ENCODE results near the gene CDKAL1. TPM values are rescaled to one million over a fixed set of nuclear protein-coding genes. Genes with fewer than 3 reads are reported as not detected.

CDKAL1 gene
- polyA plus RNA-seq, 2 of the 4 experiments (the other 2 are of a cell fraction), result 4.7 to 8.3 TPM

- no peak overlapping the region for H3K4me2 ChIP-seq
- H3K27ac ChIP-seq, result no peak overlapping the region
- POLR2A ChIA-PET, result interaction anchor here (0.6 kb wide), 1 partner anchor 39 kb away, joined by 4 read pairs; no protein-coding TSS in a partner anchor
- FAIRE-seq, result no peak
- peaks cover 5% of the 10 kb centered on the region; the same call in 1 of the 3 replicates for H3K4me1 ChIP-seq
- no peak for TF ChIP-seq TP53 (CRISPR knock-in tag; IDR thresholded peaks at IDR 0.05)
- no peak for TF ChIP-seq CHD4 (IDR thresholded peaks at IDR 0.05; ENCODE audit: borderline replicate concordance)
- TF ChIP-seq JUNB (IDR thresholded peaks at IDR 0.05), result no peak
- no peak for TF ChIP-seq HOXB5 (CRISPR knock-in tag; IDR thresholded peaks at IDR 0.05)
- TF ChIP-seq ATOH8 (CRISPR knock-in tag; IDR thresholded peaks at IDR 0.05; ENCODE audit: low read depth), result no peak
- TF ChIP-seq FOSL2 (IDR thresholded peaks at IDR 0.05), result no peak
- no peak for TF ChIP-seq FOSL2 (CRISPR knock-in tag; IDR thresholded peaks at IDR 0.05)
- TF ChIP-seq E2F6 (IDR thresholded peaks at IDR 0.05; ENCODE audit: borderline replicate concordance, low read depth), result no peak
- no peak for TF ChIP-seq ZSCAN20 (CRISPR knock-in tag; IDR thresholded peaks at IDR 0.05)
- no peak for TF ChIP-seq EHF (CRISPR knock-in tag; IDR thresholded peaks at IDR 0.05)
- no peak for TF ChIP-seq ELK1 (IDR thresholded peaks at IDR 0.05; ENCODE audit: low read depth, low read length)
- no peak for TF ChIP-seq HDAC2 (IDR thresholded peaks at IDR 0.05)
- no peak for TF ChIP-seq NPAS2 (CRISPR knock-in tag; IDR thresholded peaks at IDR 0.05; ENCODE audit: borderline replicate concordance)
- H3K9me3 ChIP-seq, result no peaks in the 10 kb centered on the region
- no peak for DNase-seq (ENCODE audit: low read depth in 1 of 2, low spot score in 1 of 2)
- WGBS (ENCODE audit: missing lambda C conversion rate), result 82% methylated on average over 4 of the region's 4 CpGs
- CTCF ChIA-PET, result no interaction called here
- no peak for ATAC-seq
- no peak overlapping the region for H3K4me3 ChIP-seq
Measured at GRCh38 chr6:20996099-20996498, 461.8 kb downstream of the CDKAL1 start.

- ChIA-PET POLR2A (interaction anchor here (0.6 kb wide), 1 partner anchor 25 kb away, joined by 3 read pairs; no protein-coding TSS in a partner anchor), CTCF (no interaction called here)
- TF ChIP-seq HES2 (IDR thresholded peaks at IDR 0.05) (no peak), HDAC2 (IDR thresholded peaks at IDR 0.05) (no peak), MAZ (IDR thresholded peaks at IDR 0.05; ENCODE audit: borderline replicate concordance, low read depth, low read length) (no peak), FOXS1 (CRISPR knock-in tag; IDR thresholded peaks at IDR 0.05) (no peak), EHMT2 (IDR thresholded peaks at IDR 0.05; ENCODE audit: low read depth) (no peak), ATOH8 (CRISPR knock-in tag; IDR thresholded peaks at IDR 0.05; ENCODE audit: low read depth) (no peak)
- FAIRE-seq (no peak), ATAC-seq (no peak), DNase-seq (ENCODE audit: low read depth in 1 of 2, low spot score in 1 of 2) (no peak)
- Histone ChIP-seq H3K4me2 (no peak overlapping the region), H3K27ac (no peak overlapping the region; a peak in 1 of 6 replicates), H3K4me1 (peaks cover 2% of the 10 kb centered on the region; the same call in 1 of the 3 replicates), H3K9me3 (no peaks in the 10 kb centered on the region), H3K4me3 (no peak overlapping the region)
- WGBS (ENCODE audit: missing lambda C conversion rate), result 72% methylated on average over 3 of the region's 3 CpGs
Measured at GRCh38 chr6:20997143-20997769, 463.0 kb downstream of the CDKAL1 start.

- no peak overlapping the region for H3K4me3 ChIP-seq
- FAIRE-seq, result no peak
- ChIA-PET CTCF (no interaction called here), POLR2A (no interaction called here)
- WGBS (ENCODE audit: missing lambda C conversion rate), result 84% methylated on average over 3 of the region's 3 CpGs
- no peak overlapping the region; a peak in 1 of 6 replicates for H3K27ac ChIP-seq
- DNase-seq (ENCODE audit: low read depth in 1 of 2, low spot score in 1 of 2), result no peak
- H3K4me2 ChIP-seq, result no peak overlapping the region
- ATAC-seq, result no peak
- H3K4me1 ChIP-seq, result peaks cover 2% of the 10 kb centered on the region; the same call in 1 of the 3 replicates
- no peak for TF ChIP-seq CHD4 (IDR thresholded peaks at IDR 0.05; ENCODE audit: borderline replicate concordance)
- no peaks in the 10 kb centered on the region for H3K9me3 ChIP-seq
Measured at GRCh38 chr6:20997770-20998147, 463.5 kb downstream of the CDKAL1 start.
